ENCODE measurements around the gene LMO7. TPM values are rescaled to one million over a fixed set of nuclear protein-coding genes. Genes with fewer than 3 reads are reported as not detected.

Gene LMO7
- total RNA-seq, 1 experiment from 2014 or later, result 20.4 TPM

- Histone ChIP-seq H3K4me1 (ENCODE audit: insufficient read depth, low read length) (0 out of 2 replicates have a peak, but pooled peaks cover 4% of the 10 kb centered on the region), H4K5ac (ENCODE audit: insufficient read length, low read depth, low read length) (no peak overlapping the region), H3K14ac (ENCODE audit: insufficient read depth, low read length) (no peak overlapping the region), H2BK15ac (ENCODE audit: low read depth, low read length) (no peak overlapping the region), H4K8ac (replicated peaks; ENCODE audit: insufficient read length, low read depth, low read length) (no peak overlapping the region), H3K79me1 (ENCODE audit: insufficient read depth, low read depth, low read length, poor library complexity, severe bottlenecking) (no peaks in the 10 kb centered on the region), H3K4me2 (ENCODE audit: insufficient read depth, insufficient read length, low read length) (no peak overlapping the region), H3K23me2 (ENCODE audit: insufficient read length, low read depth, low read length, poor library complexity, severe bottlenecking) (no peaks in the 10 kb centered on the region), H3K27ac (ENCODE audit: insufficient read length, low read depth, low read length) (no peak overlapping the region), H2BK5ac (ENCODE audit: insufficient read length, low read length) (no peak overlapping the region), H3K9ac (ENCODE audit: extremely low read depth, insufficient read length, low read length) (no peak overlapping the region), H3K4ac (ENCODE audit: low read depth, low read length) (no peak overlapping the region), H2AK5ac (ENCODE audit: insufficient read length, low read length) (no peak overlapping the region), H2BK120ac (ENCODE audit: low read depth, low read length, poor library complexity, severe bottlenecking) (no peak overlapping the region), H3K23ac (ENCODE audit: insufficient read length, low read depth, low read length) (no peak overlapping the region), H3T11ph (ENCODE audit: low read length) (no peak overlapping the region), H3K79me2 (ENCODE audit: insufficient read depth, low read length) (no peaks in the 10 kb centered on the region; the same call in 1 of the 2 replicates), H3K9me3 (ENCODE audit: control insufficient read depth, low read depth, low read length) (peaks cover 7% of the 10 kb centered on the region), H3K56ac (ENCODE audit: insufficient read length, low read depth, low read length) (no peak overlapping the region), H3K27me3 (ENCODE audit: insufficient read depth, low read length) (no peaks in the 10 kb centered on the region), H2BK20ac (ENCODE audit: low read depth, low read length, poor library complexity, severe bottlenecking) (no peak overlapping the region), H2BK12ac (ENCODE audit: insufficient read length, low read depth, low read length) (no peak overlapping the region), H4K91ac (ENCODE audit: insufficient read length, low read depth, low read length) (no peak overlapping the region), H2AFZ (ENCODE audit: low read length) (no peak overlapping the region), H4K20me1 (ENCODE audit: control insufficient read depth, insufficient read depth, insufficient read length) (no peaks in the 10 kb centered on the region), H3K18ac (ENCODE audit: insufficient read length, low read depth, low read length) (no peak overlapping the region)
- DNase-seq, result no peak
- H3K4me1 Mint-ChIP-seq, result peaks cover 15 to 20% of the 10 kb centered on the region in 2 experiments
- H3K9me3 Mint-ChIP-seq, result peaks cover 4 to 9% of the 10 kb centered on the region in 2 experiments; a peak in 3 of 5 replicates
- H3K27ac Mint-ChIP-seq, result no peak overlapping the region
- no peak for TF ChIP-seq CTCF (conservative IDR thresholded peaks at IDR 0.05)
- H3K36me3 Mint-ChIP-seq (ENCODE audit: insufficient read depth in 1 of 3, low read depth in 3 of 3), result peaks cover 9 to 11% (median 10%) of the 10 kb centered on the region in 3 experiments; a peak in 6 of 7 replicates
- H3K4me3 Mint-ChIP-seq, result no peak overlapping the region
- no peaks in the 10 kb centered on the region for H3K27me3 Mint-ChIP-seq (ENCODE audit: low read depth)
These were observed 195.3 kb downstream of the LMO7 start for GRCh38 chr13:75831389-75831788.
